Uterus (tissue), 4 donors: ENCODE measurements around the gene PDGFC. TPM values are rescaled to one million over a fixed set of nuclear protein-coding genes. Genes with fewer than 3 reads are reported as not detected.

Source experiments
- DNase-seq, 2 donors: peaks; one replicate each; pipeline ENCODE4 v3.0.0-alpha.2; 2019 to 2020
- H3K27ac ChIP-seq, 2 donors: fragments of 200-600 bp; sonication (generic); 1 replicate in 1 of 2; 2 replicates in 1 of 2; pipeline ENCODE4 v1.5.1; 2016 to 2018
- H3K27me3 ChIP-seq, 2 donors: fragments of 200-600 bp; sonication (generic); one replicate each; pipeline ENCODE4 v1.5.1; 2018 to 2019; ENCODE audit warnings: control low read depth in 1 of 2
- H3K36me3 ChIP-seq, 2 donors: fragments of 200-600 bp; sonication (generic); one replicate each; pipeline ENCODE4 v1.5.1; 2019; ENCODE audit warnings: control low read depth in 1 of 2
- H3K4me1 ChIP-seq, 2 donors: fragments of 200-600 bp; sonication (generic); one replicate each; pipeline ENCODE4 v1.5.1; 2018 to 2019; ENCODE audit warnings: control low read depth in 1 of 2
- H3K4me3 ChIP-seq, 2 donors: fragments of 200-600 bp; sonication (generic); 1 replicate in 1 of 2; 2 replicates in 1 of 2; pipeline ENCODE4 v1.5.1; 2018 to 2019; ENCODE audit warnings: mild to moderate bottlenecking in 1 of 2
- H3K9me3 ChIP-seq, 2 donors: fragments of 200-600 bp; sonication (generic); one replicate each; pipeline ENCODE4 v1.5.1; 2019; ENCODE audit warnings: control low read depth in 1 of 2
- POLR2A ChIP-seq, 2 donors: fragments of 450-650 bp; IDR thresholded peaks; one replicate each; pipeline ENCODE4 v1.6.1; 2016; ENCODE audit warnings: antibody characterized with exemption in 2 of 2, mild to moderate bottlenecking in 1 of 2, moderate library complexity in 1 of 2
- intact Hi-C: fragments of 100-400 bp; cut with DNase I; formaldehyde crosslinking; loops from one replicate; pipeline ENCODE4 v1.15.1; 2023; ENCODE audit warnings: low total_unique reads
- total RNA-seq, 4 donors: library from RNA; depleted of rRNA in 3 of 4; stranded (reverse); fragments of >200 nt in 3 of 4; gene quantifications; one replicate each; pipeline versions ENCODE4 v1.1.0 to v1.2.4, GENCODE V29; 2014 to 2023
- TF ChIP-seq, protein P1 (sequence below), 4 experiments: fragments of 200-600 bp in 2 of 4; fragments of 450-650 bp in 2 of 4; sonication (generic) in 2 of 4; IDR thresholded peaks; one replicate each; pipeline ENCODE4 v1.5.1; 2016 to 2019; ENCODE audit warnings: antibody characterized with exemption in 4 of 4, mild to moderate bottlenecking in 2 of 4, moderate library complexity in 1 of 4
- donor health status: DM: yes; HTN: yes; CAD: no.

Gene PDGFC
- total RNA-seq, 4 donors from 2014 or later, result 22.5 to 103 (median 70.2) TPM

DNA sequence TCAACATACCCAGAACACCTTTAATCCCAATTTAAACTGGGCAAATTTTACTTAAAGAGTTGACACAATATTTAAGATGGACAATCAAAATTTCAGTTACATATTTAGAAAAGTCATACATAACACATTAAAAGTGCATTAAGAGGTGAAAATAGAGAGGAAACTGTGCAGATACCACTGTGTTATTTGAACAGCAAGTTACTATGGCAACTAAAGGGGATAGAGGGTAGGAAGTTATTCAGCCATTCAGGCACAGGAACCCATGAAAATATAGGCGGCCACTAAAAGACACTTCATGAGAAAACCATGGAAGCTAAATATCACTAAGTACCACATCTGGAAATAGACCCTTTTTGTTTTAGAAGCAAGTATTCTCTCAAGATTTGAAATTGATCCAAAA is 75.1 kb downstream of the PDGFC start:
- Histone ChIP-seq H3K9me3 (no peaks in the 10 kb centered on the region), H3K27ac (no peak overlapping the region), H3K27me3 (no peaks in the 10 kb centered on the region), H3K4me3 (no peak overlapping the region), H3K36me3 (no peaks in the 10 kb centered on the region), H3K4me1 (no peaks in the 10 kb centered on the region)
- TF ChIP-seq POLR2A (IDR thresholded peaks at IDR 0.05), result no peak
- TF ChIP-seq, protein P1, sequence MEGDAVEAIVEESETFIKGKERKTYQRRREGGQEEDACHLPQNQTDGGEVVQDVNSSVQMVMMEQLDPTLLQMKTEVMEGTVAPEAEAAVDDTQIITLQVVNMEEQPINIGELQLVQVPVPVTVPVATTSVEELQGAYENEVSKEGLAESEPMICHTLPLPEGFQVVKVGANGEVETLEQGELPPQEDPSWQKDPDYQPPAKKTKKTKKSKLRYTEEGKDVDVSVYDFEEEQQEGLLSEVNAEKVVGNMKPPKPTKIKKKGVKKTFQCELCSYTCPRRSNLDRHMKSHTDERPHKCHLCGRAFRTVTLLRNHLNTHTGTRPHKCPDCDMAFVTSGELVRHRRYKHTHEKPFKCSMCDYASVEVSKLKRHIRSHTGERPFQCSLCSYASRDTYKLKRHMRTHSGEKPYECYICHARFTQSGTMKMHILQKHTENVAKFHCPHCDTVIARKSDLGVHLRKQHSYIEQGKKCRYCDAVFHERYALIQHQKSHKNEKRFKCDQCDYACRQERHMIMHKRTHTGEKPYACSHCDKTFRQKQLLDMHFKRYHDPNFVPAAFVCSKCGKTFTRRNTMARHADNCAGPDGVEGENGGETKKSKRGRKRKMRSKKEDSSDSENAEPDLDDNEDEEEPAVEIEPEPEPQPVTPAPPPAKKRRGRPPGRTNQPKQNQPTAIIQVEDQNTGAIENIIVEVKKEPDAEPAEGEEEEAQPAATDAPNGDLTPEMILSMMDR (IDR thresholded peaks at IDR 0.05), result no peak
- no peak for DNase-seq
- intact Hi-C loops, result no loop called here

DNA sequence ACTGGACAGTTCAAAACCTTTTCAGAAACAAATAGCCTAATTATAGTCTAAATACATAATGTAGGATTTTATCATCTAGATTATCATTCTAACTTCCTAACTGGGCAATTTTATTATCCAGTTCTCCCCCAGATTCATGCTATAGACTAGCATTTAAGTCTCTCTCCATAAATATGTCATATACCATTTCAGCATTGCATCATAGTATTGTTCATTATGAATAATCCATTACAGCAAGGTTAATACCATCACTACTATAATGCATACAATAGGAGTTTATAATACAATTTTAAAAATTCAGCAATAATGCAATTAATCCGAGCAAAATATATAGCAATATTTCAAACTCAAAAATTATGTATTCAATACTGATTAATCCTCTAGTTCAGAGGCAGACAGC is 77.4 kb downstream of the PDGFC start:
- DNase-seq, result no peak
- no peak overlapping the region for H3K27ac ChIP-seq
- no peaks in the 10 kb centered on the region for H3K4me1 ChIP-seq
- no peak overlapping the region for H3K4me3 ChIP-seq
- H3K36me3 ChIP-seq, result no peaks in the 10 kb centered on the region
- TF ChIP-seq POLR2A (IDR thresholded peaks at IDR 0.05), result no peak
- TF ChIP-seq, protein P1 (IDR thresholded peaks at IDR 0.05), result no peak
- intact Hi-C loops, result no loop called here
- H3K27me3 ChIP-seq, result no peaks in the 10 kb centered on the region
- no peaks in the 10 kb centered on the region for H3K9me3 ChIP-seq

DNA sequence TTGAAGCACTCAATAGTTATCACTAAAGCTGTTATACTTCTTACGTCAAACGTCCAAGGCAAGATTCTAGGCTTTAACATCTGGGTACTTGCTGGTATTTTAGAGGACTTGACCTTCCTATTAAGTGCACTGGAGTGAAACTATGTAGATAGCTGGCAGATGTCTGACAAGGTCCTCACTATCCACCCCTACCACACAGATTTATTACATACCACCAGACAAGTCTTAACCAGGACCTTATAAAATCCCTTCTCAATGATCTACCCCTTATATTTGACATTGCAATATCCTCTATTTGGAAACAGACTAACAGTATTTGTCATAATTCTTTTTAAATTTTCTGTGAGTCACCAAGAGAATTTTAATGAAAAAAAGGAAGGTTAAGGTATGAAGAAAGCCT is 78.8 kb downstream of the PDGFC start:
- H3K9me3 ChIP-seq, result no peaks in the 10 kb centered on the region
- no peaks in the 10 kb centered on the region for H3K27me3 ChIP-seq
- H3K4me1 ChIP-seq, result no peaks in the 10 kb centered on the region
- intact Hi-C loops, result no loop called here
- H3K4me3 ChIP-seq, result no peak overlapping the region
- TF ChIP-seq POLR2A (IDR thresholded peaks at IDR 0.05), result no peak
- TF ChIP-seq, protein P1 (IDR thresholded peaks at IDR 0.05), result no peak
- no peak for DNase-seq
- H3K27ac ChIP-seq, result no peak overlapping the region
- H3K36me3 ChIP-seq, result no peaks in the 10 kb centered on the region

DNA sequence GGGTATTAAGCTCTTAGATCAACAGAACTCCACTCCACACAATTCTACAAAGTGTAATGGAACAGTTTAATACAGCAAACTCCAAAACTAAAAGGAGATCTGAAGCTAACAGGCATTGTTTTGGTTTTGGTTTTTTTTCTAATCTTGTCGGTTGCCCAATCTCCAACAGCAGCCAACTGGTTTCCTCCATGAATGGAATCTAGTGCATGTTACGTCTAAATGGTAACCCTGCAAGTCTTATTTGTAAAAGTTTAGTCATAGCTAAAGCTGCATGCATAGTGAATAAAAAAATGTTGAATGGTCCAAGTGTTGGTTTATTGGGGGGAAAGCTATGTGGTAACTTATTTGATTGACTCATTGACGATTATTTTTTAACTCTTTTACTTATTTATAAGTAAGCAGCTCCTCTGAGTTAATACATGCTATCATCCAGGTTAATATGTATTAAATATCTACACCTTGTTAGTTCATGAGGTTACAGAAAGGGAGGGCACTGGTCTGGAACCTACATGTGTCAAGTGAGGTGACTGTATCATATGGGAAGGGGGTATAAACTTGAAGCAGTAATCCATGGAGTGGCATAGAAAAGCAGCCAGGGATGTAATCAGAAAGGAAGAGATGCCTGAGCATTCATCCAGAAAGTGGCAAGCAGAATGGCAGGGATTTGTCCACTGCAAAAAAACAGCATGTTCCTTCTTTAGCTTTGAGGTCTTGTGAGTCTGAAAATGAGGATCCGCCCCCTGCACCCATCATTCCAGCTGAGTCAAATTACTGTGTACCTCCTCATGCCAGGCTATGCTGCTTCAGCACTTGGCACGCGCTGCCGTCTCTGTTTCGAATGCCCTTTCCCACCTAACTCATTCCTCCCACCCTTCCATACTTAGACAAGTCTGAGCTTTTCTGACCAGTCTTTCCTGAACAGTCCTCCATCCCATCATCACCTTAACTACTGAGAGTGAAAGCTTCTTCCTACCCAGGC is 81.7 kb downstream of the PDGFC start:
- TF ChIP-seq, protein P1 (IDR thresholded peaks at IDR 0.05), result no peak
- TF ChIP-seq POLR2A (IDR thresholded peaks at IDR 0.05), result no peak
- intact Hi-C loops, result no loop called here
- DNase-seq, result no peak
- H3K36me3 ChIP-seq, result no peaks in the 10 kb centered on the region
- no peaks in the 10 kb centered on the region for H3K4me1 ChIP-seq
- H3K4me3 ChIP-seq, result no peak overlapping the region
- no peaks in the 10 kb centered on the region for H3K9me3 ChIP-seq
- no peak overlapping the region for H3K27ac ChIP-seq
- H3K27me3 ChIP-seq, result no peaks in the 10 kb centered on the region

DNA sequence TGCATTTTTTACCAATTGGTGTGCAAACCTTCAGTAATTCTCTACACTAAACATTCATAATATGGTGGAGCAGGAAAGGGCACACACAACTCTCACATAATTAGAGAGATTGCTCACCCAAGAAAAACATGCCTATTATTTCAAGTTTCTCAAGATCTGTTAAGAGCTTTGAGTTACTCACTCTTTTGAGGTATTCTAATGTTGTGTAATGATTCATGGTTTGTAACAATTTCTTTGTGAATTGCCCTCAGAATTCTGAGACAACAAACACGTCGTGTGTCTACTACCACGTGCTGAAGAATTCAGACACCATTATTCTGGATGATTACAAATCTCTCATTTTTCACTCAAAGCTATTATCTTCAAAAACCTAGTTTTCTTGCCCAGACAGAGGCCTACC is 82.8 kb downstream of the PDGFC start:
- H3K4me3 ChIP-seq, result no peak overlapping the region
- no peaks in the 10 kb centered on the region for H3K9me3 ChIP-seq
- H3K27me3 ChIP-seq, result no peaks in the 10 kb centered on the region
- no peaks in the 10 kb centered on the region for H3K4me1 ChIP-seq
- DNase-seq, result no peak
- TF ChIP-seq, protein P1 (IDR thresholded peaks at IDR 0.05), result no peak
- TF ChIP-seq POLR2A (IDR thresholded peaks at IDR 0.05), result no peak
- no peak overlapping the region for H3K27ac ChIP-seq
- H3K36me3 ChIP-seq, result no peaks in the 10 kb centered on the region
- intact Hi-C loops, result no loop called here
